Cardiac muscle cell (in vitro differentiated cells and primary cell): ENCODE data around the gene DUSP22. TPM values are rescaled to one million over a fixed set of nuclear protein-coding genes. Genes with fewer than 3 reads are reported as not detected.
"Not testable (repeated sequence)": the region's sequence is repeated elsewhere in the genome, so short reads cannot be mapped to it uniquely, and the experiment has no call there.

ENCODE experiments used
- DNase-seq, 2 donors: peaks; one replicate each; pipeline versions ENCODE4 v3.0.0 to v3.0.0-alpha.2; 2010 to 2017; ENCODE audit warnings: low read depth in 1 of 2, low spot score in 1 of 2
- H3K27ac ChIP-seq: fragments of 200-600 bp; sonication (generic); 2 replicates; pipeline ENCODE4 v1.5.1; 2016
- H3K27me3 ChIP-seq: fragments of 200-600 bp; sonication (generic); 2 replicates; pipeline ENCODE4 v1.6.0; 2016; ENCODE audit warnings: control low read depth
- H3K36me3 ChIP-seq: fragments of 200-600 bp; sonication (generic); 2 replicates; pipeline ENCODE4 v1.5.1; 2016; ENCODE audit warnings: control low read depth
- H3K4me1 ChIP-seq: fragments of 200-600 bp; sonication (generic); 2 replicates; pipeline ENCODE4 v1.8.1; 2017; ENCODE audit warnings: low read depth, mild to moderate bottlenecking, mixed run types
- H3K4me3 ChIP-seq: fragments of 200-600 bp; sonication (generic); 2 replicates; pipeline ENCODE4 v1.5.1; 2016; ENCODE audit warnings: mild to moderate bottlenecking
- H3K9me3 ChIP-seq: fragments of 200-600 bp; sonication (generic); 2 replicates; pipeline ENCODE4 v1.5.1; 2017; ENCODE audit warnings: low read depth, mild to moderate bottlenecking, control low read depth
- polyA plus RNA-seq: library from polyadenylated mRNA; unstranded; fragments of >200 nt; fragmentation: Nextera tagmentation; extraction: Ambion mirVana; gene quantifications from 2 replicates; pipeline ENCODE4 v1.2.1, GENCODE V29; 2016
- total RNA-seq: library from RNA; depleted of rRNA; stranded (reverse); fragments of >200 nt; gene quantifications from 2 replicates; pipeline ENCODE4 v1.2.3, GENCODE V29; 2016
- TF ChIP-seq, protein P1 (sequence below): IDR thresholded peaks from 2 replicates; pipeline ENCODE4 v1.5.1; 2012; ENCODE audit warnings: low read depth, mild to moderate bottlenecking, low read length

DUSP22 gene
- total and polyA plus RNA-seq, 2 experiments from 2014 or later = 50.7 to 89.3 TPM

GRCh38 chr6:324729-325125 is 32.4 kb downstream of the DUSP22 start:
- peaks cover 3% of the 10 kb centered on the region for H3K9me3 ChIP-seq
- H3K27me3 ChIP-seq = no peaks in the 10 kb centered on the region
- H3K27ac ChIP-seq = no peak overlapping the region
- no peak overlapping the region for H3K4me3 ChIP-seq
- no peaks in the 10 kb centered on the region for H3K36me3 ChIP-seq
- TF ChIP-seq, protein P1, sequence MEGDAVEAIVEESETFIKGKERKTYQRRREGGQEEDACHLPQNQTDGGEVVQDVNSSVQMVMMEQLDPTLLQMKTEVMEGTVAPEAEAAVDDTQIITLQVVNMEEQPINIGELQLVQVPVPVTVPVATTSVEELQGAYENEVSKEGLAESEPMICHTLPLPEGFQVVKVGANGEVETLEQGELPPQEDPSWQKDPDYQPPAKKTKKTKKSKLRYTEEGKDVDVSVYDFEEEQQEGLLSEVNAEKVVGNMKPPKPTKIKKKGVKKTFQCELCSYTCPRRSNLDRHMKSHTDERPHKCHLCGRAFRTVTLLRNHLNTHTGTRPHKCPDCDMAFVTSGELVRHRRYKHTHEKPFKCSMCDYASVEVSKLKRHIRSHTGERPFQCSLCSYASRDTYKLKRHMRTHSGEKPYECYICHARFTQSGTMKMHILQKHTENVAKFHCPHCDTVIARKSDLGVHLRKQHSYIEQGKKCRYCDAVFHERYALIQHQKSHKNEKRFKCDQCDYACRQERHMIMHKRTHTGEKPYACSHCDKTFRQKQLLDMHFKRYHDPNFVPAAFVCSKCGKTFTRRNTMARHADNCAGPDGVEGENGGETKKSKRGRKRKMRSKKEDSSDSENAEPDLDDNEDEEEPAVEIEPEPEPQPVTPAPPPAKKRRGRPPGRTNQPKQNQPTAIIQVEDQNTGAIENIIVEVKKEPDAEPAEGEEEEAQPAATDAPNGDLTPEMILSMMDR = no peak
- H3K4me1 ChIP-seq = peaks cover 9% of the 10 kb centered on the region
- DNase-seq = no peak

DNA sequence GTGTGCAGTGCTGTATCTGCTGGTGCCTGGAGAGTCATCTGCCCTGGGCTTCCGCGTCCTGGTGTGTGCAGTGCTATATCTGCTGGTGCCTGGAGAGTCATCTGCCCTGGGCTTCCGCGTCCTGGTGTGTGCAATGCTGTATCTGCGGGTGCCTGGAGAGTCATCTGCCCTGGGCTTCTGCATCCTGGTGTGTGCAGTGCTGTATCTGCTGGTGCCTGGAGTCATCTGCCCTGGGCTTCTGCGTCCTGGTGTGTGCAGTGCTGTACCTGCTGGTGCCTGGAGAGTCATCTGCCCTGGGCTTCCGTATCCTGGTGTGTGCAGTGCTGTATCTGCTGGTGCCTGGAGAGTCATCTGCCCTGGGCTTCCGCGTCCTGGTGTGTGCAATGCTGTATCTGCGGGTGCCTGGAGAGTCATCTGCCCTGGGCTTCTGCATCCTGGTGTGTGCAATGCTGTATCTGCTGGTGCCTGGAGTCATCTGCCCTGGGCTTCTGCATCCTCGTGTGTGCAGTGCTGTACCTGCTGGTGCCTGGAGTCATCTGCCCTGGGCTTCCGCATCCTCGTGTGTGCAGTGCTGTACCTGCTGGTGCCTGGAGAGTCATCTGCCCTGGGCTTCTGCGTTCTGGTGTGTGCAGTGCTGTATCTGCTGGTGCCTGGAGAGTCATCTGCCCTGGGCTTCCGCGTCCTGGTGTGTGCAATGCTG is 33.0 kb downstream of the DUSP22 start:
- not testable (repeated sequence) for H3K9me3 ChIP-seq, H3K36me3 ChIP-seq, H3K27me3 ChIP-seq, DNase-seq, H3K27ac ChIP-seq, H3K4me3 ChIP-seq
- peaks cover 15% of the 10 kb centered on the region for H3K4me1 ChIP-seq

DNA sequence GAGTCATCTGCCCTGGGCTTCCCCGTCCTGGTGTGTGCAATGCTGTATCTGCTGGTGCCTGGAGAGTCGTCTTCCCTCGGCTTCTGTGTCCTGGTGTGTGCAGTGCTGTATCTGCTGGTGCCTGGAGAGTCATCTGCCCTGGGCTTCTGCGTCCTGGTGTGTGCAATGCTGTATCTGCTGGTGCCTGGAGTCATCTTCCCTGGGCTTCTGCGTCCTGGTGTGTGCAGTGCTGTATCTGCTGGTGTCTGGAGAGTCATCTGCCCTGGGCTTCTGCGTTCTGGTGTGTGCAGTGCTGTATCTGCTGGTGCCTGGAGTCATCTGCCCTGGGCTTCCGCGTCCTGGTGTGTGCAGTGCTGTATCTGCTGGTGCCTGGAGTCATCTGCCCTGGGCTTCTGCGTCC is 33.8 kb downstream of the DUSP22 start:
- H3K27ac ChIP-seq, H3K27me3 ChIP-seq, H3K36me3 ChIP-seq, H3K4me3 ChIP-seq, H3K9me3 ChIP-seq, DNase-seq: not testable (repeated sequence)
- H3K4me1 ChIP-seq = peaks cover 17% of the 10 kb centered on the region

GRCh38 chr6:326896-327537 is 34.7 kb downstream of the DUSP22 start:
- no peak for DNase-seq
- no peak overlapping the region for H3K27ac ChIP-seq
- peaks cover 3% of the 10 kb centered on the region for H3K9me3 ChIP-seq
- H3K4me3 ChIP-seq = no peak overlapping the region
- H3K36me3 ChIP-seq = no peaks in the 10 kb centered on the region
- no peaks in the 10 kb centered on the region for H3K27me3 ChIP-seq
- peaks cover 20% of the 10 kb centered on the region for H3K4me1 ChIP-seq
- TF ChIP-seq, protein P1 = no peak

DNA sequence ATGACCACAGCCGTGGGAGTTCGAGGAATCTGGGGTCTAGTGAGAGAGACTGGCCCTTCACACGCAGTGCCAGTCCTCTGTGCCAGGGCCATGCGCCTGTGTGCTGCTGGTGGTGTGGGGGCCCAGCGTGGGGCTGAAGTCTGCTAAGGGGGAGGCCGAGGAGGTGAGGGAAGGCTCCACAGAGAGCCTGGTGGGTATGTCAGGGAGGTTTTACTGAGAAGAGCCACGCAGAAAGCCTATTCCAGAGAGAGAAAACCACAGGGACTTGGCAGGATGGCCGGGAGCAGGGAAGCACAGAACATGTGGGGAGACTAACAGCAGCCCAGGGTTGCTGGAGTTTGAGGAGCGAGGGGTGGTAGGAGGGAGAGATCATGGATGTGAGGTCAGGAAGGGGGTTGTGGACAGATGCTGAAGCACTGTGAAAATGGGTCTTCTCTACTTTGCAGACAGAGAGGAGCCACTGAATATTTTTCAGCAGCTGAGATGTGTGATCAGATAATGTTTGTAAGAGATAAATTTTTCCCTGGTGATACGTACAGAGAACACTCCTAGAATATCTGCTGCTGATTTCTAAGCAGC is 35.3 kb downstream of the DUSP22 start:
- TF ChIP-seq, protein P1 = no peak
- H3K4me1 ChIP-seq = peaks cover 24% of the 10 kb centered on the region
- H3K27me3 ChIP-seq = no peaks in the 10 kb centered on the region
- no peaks in the 10 kb centered on the region for H3K36me3 ChIP-seq
- H3K9me3 ChIP-seq = peaks cover 3% of the 10 kb centered on the region
- H3K27ac ChIP-seq = no peak overlapping the region
- DNase-seq = peak in 1 of 2 donors; percentile 69
- H3K4me3 ChIP-seq = no peak overlapping the region

- Histone ChIP-seq H3K9me3 (peaks cover 3% of the 10 kb centered on the region), H3K36me3 (no peaks in the 10 kb centered on the region), H3K4me3 (no peak overlapping the region), H3K4me1 (peaks cover 24% of the 10 kb centered on the region), H3K27me3 (no peaks in the 10 kb centered on the region), H3K27ac (no peak overlapping the region)
- DNase-seq = peak in 1 of 2 donors; percentile 91
- TF ChIP-seq, protein P1 = no peak
Measured at GRCh38 chr6:328136-328670, 35.9 kb downstream of the DUSP22 start.
